Heart left ventricle (tissue), 13 donors: Measurements from ENCODE around the gene DLG4.
"Not testable (repeated sequence)": the region's sequence is repeated elsewhere in the genome, so short reads cannot be mapped to it uniquely, and the experiment has no call there.

Source experiments
- POLR2A ChIP-seq, 2 donors: fragments of 450-650 bp; IDR thresholded peaks; one replicate each; pipeline ENCODE4 v1.6.1; 2017; ENCODE audit warnings: antibody characterized with exemption in 2 of 2, mild to moderate bottlenecking in 2 of 2, moderate library complexity in 2 of 2
- TF ChIP-seq, protein P1 (sequence below), 12 donors: fragments of 200-600 bp; sonication (generic) in 4 of 12; IDR thresholded peaks; one replicate each; pipeline versions ENCODE4 v1.5.0 to v1.8.0; 2018 to 2022; ENCODE audit warnings: antibody characterized with exemption in 12 of 12, mild to moderate bottlenecking in 5 of 12
- donor health status: ischemic (EF 13 %, LVEDD 7.1; RV severe dilation, severe dysfunction).
- donor health status: DM: no; HTN: yes; CAD: no.
- donor health status: DM: no; HTN: no; CAD: no.
- donor health status: ischemic (EF 25% LVEDD 6.9; RV normal size, moderate dysfunction).
- donor health status: ischemic (EF 25% LVEDD 5.7; RV mildly dilated, moderate dysfunction).
- donor health status: ischemic (EF 35%, LVEDD 5.7; RV mildly dilated, moderate dysfunction).
- donor health status: nonischemic (EF 11% LVEDD 7.7; RV severe dilation, severe dysfunction).
- donor health status: DM: yes; HTN: yes; CAD: no.
- donor health status: PGD.
- donor health status: ischemic (EF 29% LVEDD 5.4; RV normal size, mild dysfunction).
- donor health status: nonischemic (EF 23%, LVEDD 6.1; RV moderate dilation, normal function).

DNA sequence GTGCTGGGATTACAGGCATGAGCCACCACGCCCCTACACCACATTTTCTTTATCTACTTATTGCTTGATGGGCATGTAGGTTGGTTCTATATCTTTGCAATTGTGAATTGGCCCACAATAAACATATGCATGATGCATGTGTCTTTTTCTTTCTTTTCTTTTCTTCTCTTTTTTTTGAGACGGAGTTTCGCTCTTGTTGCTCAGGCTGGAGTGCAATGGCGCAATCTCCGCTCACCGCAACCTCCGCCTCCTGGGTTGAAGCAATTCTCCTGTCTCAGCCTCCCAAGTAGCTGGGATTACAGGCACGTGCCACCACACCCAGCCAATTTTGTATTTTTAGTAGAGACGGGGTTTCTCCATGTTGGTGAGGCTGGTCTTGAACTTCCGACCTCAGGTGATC lies 61.2 kb downstream of the DLG4 start:
- TF ChIP-seq, protein P1, sequence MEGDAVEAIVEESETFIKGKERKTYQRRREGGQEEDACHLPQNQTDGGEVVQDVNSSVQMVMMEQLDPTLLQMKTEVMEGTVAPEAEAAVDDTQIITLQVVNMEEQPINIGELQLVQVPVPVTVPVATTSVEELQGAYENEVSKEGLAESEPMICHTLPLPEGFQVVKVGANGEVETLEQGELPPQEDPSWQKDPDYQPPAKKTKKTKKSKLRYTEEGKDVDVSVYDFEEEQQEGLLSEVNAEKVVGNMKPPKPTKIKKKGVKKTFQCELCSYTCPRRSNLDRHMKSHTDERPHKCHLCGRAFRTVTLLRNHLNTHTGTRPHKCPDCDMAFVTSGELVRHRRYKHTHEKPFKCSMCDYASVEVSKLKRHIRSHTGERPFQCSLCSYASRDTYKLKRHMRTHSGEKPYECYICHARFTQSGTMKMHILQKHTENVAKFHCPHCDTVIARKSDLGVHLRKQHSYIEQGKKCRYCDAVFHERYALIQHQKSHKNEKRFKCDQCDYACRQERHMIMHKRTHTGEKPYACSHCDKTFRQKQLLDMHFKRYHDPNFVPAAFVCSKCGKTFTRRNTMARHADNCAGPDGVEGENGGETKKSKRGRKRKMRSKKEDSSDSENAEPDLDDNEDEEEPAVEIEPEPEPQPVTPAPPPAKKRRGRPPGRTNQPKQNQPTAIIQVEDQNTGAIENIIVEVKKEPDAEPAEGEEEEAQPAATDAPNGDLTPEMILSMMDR (IDR thresholded peaks at IDR 0.05): not testable (repeated sequence)
- TF ChIP-seq POLR2A (IDR thresholded peaks at IDR 0.05): not testable (repeated sequence)
